NCI-H2196 (cell line): Measurements from ENCODE around the gene MRS2.
"Not testable (repeated sequence)": the region's sequence is repeated elsewhere in the genome, so short reads cannot be mapped to it uniquely, and the experiment has no call there.

Experiments used
- DNase-seq: peaks from one replicate; lab custom pipeline; 2025; ENCODE audit not compliant: unreplicated experiment; lab: John Stamatoyannopoulos, UW

MRS2 gene

DNA sequence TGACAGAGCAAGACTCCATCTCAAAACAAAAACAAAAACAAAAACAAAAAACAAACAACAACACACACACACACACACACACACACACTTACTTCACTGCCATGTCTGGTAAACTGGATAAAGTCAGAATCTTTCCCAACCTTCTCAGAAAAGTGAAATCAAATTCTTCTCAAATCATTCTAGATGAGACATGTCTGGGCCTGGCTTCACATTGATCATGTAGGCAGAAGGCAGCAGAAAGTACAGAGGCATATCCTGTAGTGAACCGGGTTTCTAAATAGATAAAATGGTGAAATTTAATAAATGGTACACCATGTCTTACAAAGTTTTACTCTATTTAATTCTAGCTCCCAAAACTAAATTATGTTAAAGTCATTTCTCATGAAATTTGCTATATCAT, 14.9 kb upstream of the MRS2 start:
- no peak for DNase-seq

DNA sequence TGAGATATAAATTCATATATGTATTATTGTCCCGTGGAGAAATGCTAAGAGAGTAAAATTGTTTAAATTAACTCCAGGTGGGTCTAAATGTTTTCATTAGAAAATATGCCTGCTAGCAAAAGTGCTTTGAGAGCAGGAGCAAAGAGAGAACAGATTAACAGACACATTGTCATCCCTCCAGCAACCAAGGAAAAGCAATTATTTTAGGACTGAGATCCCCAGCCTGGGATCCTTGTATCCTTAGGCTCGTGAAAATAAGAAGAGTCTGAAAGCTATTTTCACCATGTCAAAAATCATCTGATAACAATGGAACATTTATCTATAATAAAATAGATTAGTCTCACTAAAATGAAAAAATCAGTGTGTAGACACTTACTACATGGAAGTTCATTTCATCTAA, 11.5 kb upstream of the MRS2 start:
- no peak for DNase-seq

DNA sequence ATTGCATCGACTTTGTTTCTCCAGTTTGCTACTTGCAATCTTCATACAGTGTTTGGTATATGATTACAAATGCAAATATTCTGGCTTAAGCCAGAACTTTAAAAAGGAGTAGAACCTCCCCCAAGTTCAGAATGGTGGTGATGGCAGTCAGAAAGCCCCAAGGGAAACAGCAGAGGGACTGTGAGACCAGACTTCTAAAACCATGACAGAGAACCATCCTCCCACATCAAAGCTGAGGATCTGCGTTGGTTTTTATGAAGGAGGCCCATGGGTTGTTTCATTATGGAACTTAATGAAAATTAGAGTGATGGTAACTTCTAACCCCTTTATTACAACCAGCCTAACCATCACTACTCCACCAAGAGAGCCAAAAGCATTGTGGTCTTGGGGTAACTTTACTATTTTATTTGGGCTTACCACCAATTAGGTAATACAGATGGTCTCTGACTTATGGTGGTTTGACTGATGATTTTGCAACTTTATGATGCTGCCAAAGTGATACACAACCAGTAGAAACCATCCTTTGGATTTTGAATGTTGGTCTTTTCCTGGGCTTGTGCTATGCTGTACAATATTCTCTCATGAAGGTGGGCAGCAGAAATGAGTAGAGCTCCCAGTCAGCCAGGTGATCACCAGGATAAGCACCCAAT, 10.9 kb upstream of the MRS2 start:
- no peak for DNase-seq

DNA sequence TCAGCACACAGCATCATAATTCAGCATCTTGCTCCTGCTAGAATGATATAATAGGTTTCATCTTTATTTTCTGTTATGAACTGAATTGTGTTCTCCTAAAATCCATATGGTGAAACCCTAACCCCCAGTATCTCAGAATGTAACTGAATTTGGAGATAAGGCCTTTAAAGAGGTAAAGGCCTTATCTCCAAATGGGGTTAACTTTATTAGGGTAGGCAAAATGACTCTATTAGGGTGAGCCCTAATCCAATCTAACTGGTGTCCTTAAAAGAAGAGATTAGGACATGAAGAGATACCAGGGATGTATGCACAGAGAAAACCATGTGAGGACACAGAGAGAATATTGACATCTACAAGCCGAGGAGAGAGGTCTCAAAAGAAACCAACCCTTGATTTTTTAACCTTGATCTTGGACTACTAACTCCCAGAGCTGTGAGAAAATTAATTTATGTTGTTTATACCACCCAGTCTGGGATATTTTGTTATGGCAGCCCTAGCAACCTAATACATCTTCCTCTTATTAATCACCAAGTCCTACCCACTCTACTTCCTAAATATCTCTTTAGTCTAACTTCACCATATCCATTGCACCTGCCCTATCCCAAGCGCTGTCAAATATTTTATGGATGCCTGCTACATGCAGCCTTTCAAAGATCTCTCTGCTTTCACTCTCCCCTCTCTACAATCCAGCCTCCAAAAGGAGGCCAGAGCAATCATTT, 8.5 kb upstream of the MRS2 start:
- DNase-seq, result no peak

DNA sequence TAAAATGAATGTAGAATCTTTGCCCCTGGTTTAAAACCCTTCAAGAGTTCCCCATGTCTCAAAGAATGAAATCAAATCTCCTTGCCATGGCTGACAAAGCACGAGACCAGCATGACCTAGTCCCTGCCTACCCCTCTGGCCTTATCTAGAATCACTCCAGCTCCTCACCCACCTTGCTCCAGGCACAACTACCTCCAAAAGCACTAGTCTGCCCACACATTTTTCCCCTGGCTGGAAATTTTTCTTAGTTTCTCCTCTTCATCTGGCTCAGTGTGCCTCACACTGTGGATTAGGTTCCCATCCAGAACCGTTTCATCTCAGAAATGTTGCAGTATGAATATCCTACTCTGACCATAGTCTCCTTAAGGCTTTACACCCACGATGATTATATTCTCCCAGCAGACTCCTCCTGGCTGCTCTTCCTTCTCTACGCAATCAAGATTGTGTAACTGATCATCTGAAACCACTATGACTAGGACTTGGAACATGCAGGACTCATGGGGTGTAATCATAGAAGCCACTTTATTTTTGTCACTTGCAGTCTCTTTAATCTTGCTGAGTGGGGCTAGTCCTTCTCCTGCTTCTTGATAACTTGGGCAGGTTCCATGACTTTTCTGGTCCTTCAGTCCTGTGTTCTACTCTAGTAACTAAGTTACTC, 7.8 kb upstream of the MRS2 start:
- no peak for DNase-seq

DNA sequence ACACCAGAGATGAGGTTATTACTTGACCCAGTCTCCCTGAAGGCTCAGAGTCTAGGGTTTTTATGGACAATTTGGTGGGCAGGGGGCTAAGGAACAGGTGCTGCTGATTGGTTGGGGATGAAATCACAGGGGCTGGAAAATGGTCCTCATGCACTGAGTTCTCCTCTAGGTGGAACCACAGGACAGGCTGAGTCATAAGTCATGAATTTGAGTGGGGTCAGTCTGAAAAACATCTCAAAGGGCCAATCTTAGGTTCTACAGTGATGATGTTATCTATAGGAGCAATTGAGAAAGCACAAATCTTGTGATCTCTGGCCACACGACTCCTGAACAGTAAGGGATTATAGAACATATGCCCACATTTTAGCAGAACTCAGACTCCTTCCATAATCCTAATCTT, 5.9 kb upstream of the MRS2 start:
- DNase-seq, result no peak

DNA sequence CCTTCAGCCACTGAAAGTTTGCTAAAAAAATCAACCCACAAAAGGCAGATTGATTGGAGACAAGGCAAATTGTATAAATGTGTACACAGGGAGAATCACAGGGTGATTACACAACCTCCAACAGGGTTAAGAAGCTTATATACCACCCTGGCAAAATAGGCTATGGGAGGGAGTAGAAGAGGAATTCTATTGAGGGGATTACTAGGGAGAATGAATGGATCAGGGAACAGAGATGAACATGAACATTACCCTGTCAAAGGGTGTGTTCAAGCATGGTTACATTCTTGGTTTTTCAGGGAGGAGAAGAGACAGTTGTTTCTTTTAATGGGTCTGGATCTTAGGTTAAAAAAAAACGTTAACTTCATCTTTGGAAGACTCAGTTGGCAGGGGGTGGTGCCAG, 5.1 kb upstream of the MRS2 start:
- DNase-seq, result no peak

DNA sequence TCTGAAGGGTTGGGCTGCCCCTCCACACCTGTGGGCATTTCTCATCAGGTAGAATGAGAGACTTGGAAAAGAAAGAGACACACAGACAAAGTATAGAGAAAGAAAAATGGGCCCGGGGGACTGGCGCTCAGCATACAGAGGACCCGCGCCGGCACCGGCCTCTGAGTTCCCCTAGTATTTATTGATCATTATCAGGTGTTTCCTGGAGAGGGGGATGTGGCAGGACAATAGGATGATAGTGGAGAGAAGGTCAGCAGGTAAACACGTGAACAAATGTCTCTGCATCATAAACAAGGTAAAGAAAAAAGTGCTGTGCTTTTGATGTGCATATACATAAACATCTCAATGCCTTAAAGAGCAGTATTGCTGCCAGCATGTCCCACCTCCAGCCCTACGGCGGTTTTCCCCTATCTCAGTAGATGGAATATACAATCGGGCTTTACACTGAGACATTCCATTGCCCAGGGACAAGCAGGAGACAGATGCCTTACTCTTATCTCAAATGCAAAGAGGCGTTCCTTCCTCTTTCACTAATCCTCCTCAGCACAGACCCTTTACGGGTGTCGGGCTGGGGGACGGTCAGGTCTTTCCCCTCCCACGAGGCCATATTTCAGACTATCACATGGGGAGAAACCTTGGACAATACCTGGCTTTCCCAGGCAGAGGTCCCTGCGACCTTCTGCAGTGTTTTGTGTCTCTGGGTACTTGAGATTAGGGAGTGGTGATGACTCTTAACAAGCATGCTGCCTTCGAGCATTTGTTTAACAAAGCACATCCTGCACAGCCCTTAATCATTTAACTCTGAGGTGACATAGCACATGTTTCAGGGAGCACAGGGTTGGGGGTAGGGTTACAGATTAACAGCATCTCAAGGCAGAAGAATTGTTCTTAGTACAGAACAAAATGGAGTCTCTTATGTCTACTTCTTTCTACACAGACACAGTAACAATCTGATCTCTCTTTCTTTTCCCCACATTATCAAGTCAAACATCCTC, 2.4 kb upstream of the MRS2 start:
- not testable (repeated sequence) for DNase-seq

DNA sequence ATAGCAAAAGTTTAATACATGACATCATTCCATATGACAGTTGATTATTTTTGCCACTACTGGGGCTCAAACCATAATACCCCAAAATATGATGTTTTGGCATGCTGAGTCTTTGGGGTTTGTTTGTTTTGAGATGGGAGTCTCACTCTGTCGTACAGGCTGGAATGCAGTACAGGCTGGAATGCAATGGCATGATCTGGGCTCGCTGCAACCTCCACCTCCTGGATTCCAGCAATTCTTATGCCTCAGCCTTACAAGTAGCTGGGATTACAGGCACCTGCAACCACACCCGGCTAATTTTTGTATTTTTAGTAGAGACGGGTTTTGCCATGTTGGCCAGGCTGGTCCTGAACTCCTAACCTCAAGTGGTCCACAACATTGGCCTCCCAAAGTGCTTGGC, 1.3 kb upstream of the MRS2 start:
- no peak for DNase-seq

DNA sequence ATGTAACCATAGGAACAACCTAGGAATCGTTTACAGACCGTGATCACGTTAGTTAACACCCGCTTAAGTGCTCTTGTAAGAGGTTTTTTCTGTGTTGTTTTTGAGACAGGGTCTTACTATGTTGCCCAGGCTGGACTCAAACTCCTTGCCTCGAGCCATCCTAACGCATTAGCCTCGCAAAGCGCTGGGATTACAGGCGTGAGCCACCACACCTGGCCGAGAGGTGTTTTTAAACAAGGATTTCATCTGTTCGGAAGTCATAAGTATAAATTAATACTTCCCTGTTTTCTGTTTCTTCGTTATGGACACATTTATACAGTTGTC, 727 bp downstream of the MRS2 start:
- no peak for DNase-seq

DNA sequence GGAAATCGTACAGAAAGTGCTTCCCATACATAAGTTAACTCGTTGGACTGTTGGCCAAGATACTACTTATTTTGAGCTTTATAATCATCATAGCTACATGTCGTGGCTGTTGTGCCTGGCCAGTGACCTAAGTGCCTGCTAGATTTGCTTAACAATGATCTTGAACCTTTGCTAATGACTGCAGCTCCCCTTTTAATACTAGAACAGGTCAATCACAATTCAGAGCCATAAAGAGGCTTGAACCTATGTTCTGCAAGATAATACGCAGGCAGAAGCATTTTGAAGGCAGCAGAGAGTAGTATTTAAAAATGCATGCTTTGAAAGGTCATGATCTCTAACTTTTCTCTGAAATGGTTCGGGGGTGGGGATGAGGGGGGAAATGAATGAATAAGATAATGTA, 2.5 kb downstream of the MRS2 start:
- no peak for DNase-seq

DNA sequence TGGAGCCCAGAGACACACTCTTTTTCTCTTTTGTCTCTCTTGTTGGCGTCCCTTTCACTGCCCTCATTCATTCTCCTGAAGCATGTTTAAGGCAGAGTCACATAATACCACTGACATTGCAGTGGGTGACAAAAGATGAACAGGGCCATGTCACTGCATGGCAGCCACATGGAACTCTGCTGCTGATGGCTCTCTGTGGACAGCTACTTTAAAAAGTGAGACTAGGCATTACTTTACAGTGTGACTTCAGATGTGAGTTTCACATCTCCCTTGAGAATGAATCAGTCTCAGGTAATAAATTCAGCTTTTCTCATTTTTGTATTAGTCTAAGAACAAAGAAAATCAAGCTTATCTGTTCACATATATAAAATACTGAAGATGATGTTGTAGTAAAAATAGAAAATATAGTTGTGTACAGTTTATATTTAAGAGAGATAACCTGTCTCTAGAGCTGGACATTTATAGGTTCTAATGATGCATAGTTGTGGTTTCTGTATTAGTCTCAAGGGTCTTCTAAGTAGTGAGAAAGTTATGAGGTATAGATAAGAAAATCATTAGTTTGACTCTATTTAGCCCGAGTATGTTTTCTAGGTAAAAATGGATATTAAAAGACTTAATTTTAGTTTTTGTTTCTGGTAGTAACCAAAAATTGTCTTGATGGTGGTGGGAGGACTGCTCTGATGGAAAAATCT, 6.1 kb downstream of the MRS2 start:
- no peak for DNase-seq

DNA sequence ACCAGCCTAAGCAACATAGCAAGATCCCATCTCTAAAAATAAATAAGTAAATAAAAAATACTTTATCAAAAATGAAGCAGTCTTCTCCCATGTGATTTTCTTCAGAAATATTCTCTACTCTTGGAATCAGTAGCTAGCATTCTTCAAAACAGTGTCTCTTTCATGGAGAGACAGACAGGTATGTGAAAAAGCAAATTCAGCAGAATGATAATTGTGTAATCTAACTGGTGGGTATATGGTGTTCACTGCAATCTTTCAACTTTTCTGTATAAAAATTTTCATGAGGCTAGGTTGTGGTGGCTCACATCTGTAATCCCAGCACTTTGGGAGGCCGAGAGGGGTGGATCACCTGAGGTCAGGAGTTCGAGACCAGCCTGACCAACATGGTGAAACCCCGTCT, 7.9 kb downstream of the MRS2 start:
- no peak for DNase-seq

DNA sequence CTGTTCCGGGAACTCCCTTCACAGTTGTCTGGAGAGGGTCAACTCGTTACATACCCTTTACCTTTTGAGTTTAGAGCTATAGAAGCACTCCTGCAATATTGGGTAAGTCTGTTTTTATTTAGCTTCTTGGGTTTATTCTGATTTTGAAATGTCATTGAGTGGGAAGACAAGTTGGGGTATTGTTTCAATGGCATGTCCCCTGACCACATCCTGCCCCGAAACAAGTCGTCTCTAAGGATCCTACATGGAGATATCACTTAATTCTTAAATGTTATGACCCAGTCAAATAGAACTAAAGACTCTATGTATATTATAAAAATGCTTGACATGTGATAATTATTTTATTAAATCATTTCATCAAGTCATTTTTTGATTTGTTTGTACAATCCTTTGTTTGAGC, 9.6 kb downstream of the MRS2 start:
- DNase-seq, result no peak

DNA sequence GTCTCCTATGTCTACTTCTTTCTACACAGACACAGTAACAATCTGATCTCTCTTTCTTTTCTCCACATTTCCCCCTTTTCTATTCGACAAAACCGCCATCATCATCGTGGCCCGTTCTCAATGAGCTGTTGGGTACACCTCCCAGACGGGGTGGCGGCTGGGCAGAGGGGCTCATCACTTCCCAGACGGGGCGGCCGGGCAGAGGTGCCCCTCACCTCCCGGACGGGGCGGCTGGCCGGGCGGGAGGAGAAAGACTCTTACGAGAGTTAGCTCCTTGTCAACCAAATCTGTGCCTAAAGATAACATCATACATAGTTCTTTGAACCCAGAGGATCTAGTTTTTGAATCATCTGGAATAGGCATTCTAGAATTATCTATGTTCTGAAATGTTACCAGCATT, 11.8 kb downstream of the MRS2 start:
- not testable (repeated sequence) for DNase-seq

DNA sequence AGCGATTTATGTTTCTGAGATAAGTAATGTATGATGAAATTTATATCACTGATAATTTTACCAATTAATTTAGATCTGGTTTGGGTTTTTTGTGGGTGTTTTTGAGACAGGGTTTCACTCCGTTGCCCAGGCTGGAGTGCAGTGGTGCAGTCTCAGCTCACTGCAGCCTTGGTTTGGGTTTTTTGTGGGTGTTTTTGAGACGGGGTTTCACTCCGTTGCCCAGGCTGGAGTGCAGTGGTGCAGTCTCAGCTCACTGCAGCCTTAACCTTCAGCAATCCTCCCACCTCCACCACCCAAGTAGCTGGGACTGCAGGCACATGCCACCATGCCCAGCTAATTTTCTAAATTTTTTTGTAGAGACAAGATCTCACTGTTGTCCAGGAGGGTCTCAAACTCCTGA, 13.0 kb downstream of the MRS2 start:
- no peak for DNase-seq

DNA sequence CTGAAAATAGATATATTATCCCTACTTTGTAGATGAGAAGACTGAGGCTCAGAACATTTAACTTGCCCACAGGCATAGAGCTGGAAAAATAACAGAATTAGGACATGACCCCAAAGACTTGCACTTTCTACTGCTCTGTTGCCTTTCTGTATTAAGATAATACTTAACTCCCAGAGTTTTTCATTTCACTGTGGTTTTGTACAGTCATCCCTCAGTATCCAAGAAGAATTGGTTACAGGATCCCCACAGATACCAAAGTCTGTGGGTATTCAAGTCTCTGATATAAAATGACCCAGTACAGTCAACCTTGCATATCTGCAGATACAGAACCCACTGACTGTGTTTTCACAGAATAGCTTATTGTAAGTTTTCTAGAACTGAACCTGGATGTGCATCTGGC, 16.8 kb downstream of the MRS2 start:
- DNase-seq, result no peak

DNA sequence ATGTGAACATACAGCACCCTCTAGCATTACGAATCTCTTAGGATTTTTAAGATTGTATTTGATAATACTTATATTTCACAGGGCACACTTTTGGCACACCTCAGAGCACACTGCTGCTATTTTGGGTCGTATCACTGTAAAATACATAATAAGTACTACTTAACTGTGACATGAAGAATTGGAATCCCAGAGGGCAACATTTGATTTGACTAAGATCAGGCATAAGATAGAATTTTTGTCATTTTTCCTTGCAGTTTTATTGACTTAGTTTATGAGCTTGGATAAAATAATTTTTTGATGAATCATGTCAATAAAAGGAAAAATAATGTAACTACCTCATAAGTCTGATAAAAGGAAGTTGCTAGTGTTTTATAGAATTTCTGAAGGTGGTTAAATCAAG, 22.4 kb downstream of the MRS2 start:
- no peak for DNase-seq

DNA sequence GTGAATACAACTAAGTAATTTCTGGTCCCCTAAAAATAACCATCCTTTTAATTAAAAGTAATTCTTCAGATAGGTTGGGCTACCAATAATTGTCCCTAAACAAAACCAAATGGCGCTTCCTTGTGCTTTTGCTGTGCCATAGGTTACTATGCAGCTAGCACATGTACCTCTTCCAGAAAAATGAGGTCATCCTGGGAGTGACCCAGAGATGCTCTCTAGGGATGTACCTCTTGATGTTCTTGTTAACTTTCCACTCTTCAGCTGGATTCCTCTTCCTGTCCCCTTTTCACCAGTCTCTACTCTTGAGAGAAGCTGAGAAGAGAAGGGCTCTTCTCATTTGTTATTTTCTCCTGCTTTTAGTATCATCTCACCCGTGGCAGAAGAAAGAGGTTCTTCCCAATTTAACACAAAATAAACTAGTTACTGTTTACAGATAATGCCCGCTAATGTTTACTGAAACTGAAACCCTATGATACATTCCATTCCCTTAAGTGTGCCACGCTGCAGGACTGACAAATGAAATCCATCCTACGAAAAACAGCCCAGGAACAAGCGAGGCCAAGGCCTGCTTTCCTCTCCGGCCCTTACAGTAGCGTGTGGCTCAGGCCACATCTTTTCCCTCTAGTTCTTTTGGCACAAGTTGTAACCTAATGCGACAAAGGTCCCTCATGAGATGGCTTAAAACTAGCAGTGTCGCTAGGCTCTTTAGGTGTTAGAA, 24.2 kb downstream of the MRS2 start:
- no peak for DNase-seq

DNA sequence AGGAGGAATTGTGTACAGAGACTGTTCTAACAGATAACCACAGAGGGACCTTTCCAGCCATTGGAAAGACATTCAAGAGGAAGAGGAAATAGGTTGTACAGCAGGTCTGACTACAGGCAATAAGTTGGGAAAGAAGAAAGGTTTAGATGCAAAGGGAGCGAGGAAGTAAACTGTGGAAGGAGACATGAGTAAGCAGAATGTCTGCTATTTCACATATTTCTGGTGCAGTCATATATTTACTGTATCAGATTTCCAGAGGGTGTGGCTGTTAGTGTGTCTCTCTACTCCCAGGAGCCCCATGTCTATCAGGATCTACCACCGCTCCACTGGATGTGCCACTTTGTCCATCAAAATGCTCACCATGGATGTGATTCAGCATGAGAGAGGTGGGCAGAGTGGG, 25.9 kb downstream of the MRS2 start:
- no peak for DNase-seq
